ENCODE data around the gene KLF1. TPM values are rescaled to one million over a fixed set of nuclear protein-coding genes. Genes with fewer than 3 reads are reported as not detected.

The KLF1 gene
- polyA plus RNA-seq, 1 donor from 2014 or later: not detected

DNA sequence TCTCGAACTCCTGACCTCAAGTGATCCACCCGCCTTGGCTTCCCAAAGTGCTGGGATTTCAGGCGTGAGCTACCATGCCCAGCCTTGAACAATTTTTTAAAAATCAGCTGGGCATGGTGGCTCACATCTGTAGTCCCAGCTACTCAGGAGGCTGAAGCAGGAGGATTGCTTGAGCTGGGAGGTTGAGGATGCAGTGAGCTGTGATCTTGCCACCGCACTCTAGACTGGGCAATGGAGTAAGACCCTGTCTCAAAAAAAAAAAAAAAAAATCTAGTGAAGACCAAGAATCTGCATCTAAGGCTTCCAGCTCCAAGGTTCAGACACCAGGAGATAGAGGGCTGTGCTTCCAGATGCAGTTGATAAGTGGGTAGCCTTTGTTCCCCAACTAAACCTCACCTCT lies 22.9 kb downstream of the KLF1 start:
- Histone ChIP-seq H3K9me2 (ENCODE audit: insufficient read depth, low read length) (no peaks in the 10 kb centered on the region), H2AFZ (ENCODE audit: low read depth, low read length) (no peak overlapping the region), H3K27me3 (ENCODE audit: insufficient read depth, low read depth, low read length) (no peaks in the 10 kb centered on the region), H3K27ac (ENCODE audit: low read length) (no peak overlapping the region), H3K9me3 (ENCODE audit: low read length) (no peaks in the 10 kb centered on the region), H3K9ac (ENCODE audit: low read length) (no peak overlapping the region), H3K4me3 (ENCODE audit: low read length) (no peak overlapping the region), H3K4me2 (ENCODE audit: low read length) (no peak overlapping the region), H4K20me1 (ENCODE audit: insufficient read depth) (no peaks in the 10 kb centered on the region), H3K36me3 (ENCODE audit: insufficient read depth, low read length) (peaks cover 4% of the 10 kb centered on the region), H3F3A (ENCODE audit: insufficient read depth, low read length, poor library complexity, severe bottlenecking) (no peaks in the 10 kb centered on the region), H3K79me2 (replicated peaks; ENCODE audit: insufficient read depth, low read length) (no peaks in the 10 kb centered on the region)
- TF ChIP-seq, protein P1, sequence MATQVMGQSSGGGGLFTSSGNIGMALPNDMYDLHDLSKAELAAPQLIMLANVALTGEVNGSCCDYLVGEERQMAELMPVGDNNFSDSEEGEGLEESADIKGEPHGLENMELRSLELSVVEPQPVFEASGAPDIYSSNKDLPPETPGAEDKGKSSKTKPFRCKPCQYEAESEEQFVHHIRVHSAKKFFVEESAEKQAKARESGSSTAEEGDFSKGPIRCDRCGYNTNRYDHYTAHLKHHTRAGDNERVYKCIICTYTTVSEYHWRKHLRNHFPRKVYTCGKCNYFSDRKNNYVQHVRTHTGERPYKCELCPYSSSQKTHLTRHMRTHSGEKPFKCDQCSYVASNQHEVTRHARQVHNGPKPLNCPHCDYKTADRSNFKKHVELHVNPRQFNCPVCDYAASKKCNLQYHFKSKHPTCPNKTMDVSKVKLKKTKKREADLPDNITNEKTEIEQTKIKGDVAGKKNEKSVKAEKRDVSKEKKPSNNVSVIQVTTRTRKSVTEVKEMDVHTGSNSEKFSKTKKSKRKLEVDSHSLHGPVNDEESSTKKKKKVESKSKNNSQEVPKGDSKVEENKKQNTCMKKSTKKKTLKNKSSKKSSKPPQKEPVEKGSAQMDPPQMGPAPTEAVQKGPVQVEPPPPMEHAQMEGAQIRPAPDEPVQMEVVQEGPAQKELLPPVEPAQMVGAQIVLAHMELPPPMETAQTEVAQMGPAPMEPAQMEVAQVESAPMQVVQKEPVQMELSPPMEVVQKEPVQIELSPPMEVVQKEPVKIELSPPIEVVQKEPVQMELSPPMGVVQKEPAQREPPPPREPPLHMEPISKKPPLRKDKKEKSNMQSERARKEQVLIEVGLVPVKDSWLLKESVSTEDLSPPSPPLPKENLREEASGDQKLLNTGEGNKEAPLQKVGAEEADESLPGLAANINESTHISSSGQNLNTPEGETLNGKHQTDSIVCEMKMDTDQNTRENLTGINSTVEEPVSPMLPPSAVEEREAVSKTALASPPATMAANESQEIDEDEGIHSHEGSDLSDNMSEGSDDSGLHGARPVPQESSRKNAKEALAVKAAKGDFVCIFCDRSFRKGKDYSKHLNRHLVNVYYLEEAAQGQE (IDR thresholded peaks at IDR 0.05; ENCODE audit: borderline replicate concordance): no peak
- TF ChIP-seq POLR2AphosphoS5 (IDR thresholded peaks at IDR 0.05) (no peak), MXI1 (conservative IDR thresholded peaks at IDR 0.05; ENCODE audit: poor library complexity, severe bottlenecking) (no peak)

DNA sequence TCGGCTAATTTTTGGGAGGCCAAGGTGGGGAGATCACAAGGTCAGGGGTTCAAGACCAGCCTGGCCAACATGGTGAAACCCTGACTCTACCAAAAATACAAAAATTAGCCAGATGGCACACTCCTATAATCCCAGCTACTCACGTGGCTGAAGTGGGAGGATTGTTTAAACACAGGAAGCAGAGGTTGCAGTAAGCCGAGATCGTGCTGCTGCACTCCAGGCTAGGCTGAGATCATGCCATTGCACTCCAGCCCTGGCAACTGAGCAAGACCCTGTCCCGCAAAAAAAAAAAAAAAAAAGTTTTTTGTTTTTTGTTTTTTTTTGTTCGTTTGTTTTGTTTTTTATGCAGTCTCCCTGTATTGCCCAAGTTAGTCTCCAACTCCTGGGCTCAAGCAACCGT lies 27.5 kb downstream of the KLF1 start:
- H4K20me1 ChIP-seq (ENCODE audit: insufficient read depth): no peaks in the 10 kb centered on the region
- H3K4me2 ChIP-seq (ENCODE audit: low read length): no peak overlapping the region
- no peaks in the 10 kb centered on the region for H3F3A ChIP-seq (ENCODE audit: insufficient read depth, low read length, poor library complexity, severe bottlenecking)
- H3K9me2 ChIP-seq (ENCODE audit: insufficient read depth, low read length): no peaks in the 10 kb centered on the region
- H3K27me3 ChIP-seq (ENCODE audit: insufficient read depth, low read depth, low read length): no peaks in the 10 kb centered on the region
- no peak for TF ChIP-seq TAF1 (IDR thresholded peaks at IDR 0.05; ENCODE audit: low read depth)
- TF ChIP-seq, protein P1 (IDR thresholded peaks at IDR 0.05; ENCODE audit: borderline replicate concordance): no peak
- no peak for TF ChIP-seq POLR2AphosphoS5 (IDR thresholded peaks at IDR 0.05)
- no peak for TF ChIP-seq MXI1 (conservative IDR thresholded peaks at IDR 0.05; ENCODE audit: poor library complexity, severe bottlenecking)
- TF ChIP-seq EZH2 (IDR thresholded peaks at IDR 0.05; ENCODE audit: borderline replicate concordance, insufficient read depth, low read length, poor library complexity, severe bottlenecking): no peak
- TF ChIP-seq, protein P2, sequence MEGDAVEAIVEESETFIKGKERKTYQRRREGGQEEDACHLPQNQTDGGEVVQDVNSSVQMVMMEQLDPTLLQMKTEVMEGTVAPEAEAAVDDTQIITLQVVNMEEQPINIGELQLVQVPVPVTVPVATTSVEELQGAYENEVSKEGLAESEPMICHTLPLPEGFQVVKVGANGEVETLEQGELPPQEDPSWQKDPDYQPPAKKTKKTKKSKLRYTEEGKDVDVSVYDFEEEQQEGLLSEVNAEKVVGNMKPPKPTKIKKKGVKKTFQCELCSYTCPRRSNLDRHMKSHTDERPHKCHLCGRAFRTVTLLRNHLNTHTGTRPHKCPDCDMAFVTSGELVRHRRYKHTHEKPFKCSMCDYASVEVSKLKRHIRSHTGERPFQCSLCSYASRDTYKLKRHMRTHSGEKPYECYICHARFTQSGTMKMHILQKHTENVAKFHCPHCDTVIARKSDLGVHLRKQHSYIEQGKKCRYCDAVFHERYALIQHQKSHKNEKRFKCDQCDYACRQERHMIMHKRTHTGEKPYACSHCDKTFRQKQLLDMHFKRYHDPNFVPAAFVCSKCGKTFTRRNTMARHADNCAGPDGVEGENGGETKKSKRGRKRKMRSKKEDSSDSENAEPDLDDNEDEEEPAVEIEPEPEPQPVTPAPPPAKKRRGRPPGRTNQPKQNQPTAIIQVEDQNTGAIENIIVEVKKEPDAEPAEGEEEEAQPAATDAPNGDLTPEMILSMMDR (IDR thresholded peaks at IDR 0.05; ENCODE audit: poor library complexity, severe bottlenecking): no peak
- no peak for TF ChIP-seq RAD21 (conservative IDR thresholded peaks at IDR 0.05)
- TF ChIP-seq EP300 (conservative IDR thresholded peaks at IDR 0.05; ENCODE audit: poor library complexity, severe bottlenecking): no peak
- TF ChIP-seq SMC3 (conservative IDR thresholded peaks at IDR 0.05; ENCODE audit: poor library complexity): no peak
- H3K79me2 ChIP-seq (replicated peaks; ENCODE audit: insufficient read depth, low read length): no peaks in the 10 kb centered on the region
- H3K36me3 ChIP-seq (ENCODE audit: insufficient read depth, low read length): peaks cover 4% of the 10 kb centered on the region
- H3K4me3 ChIP-seq (ENCODE audit: low read length): no peak overlapping the region
- H3K9ac ChIP-seq (ENCODE audit: low read length): no peak overlapping the region
- H3K9me3 ChIP-seq (ENCODE audit: low read length): no peaks in the 10 kb centered on the region
- H3K27ac ChIP-seq (ENCODE audit: low read length): no peak overlapping the region
- no peak overlapping the region for H2AFZ ChIP-seq (ENCODE audit: low read depth, low read length)
